Thyroid gland (tissue), 4 donors: ENCODE measurements around the gene PRELID3B. TPM values are rescaled to one million over a fixed set of nuclear protein-coding genes. Genes with fewer than 3 reads are reported as not detected.
A peak's percentile ranks its signal among the peaks of the same experiment; 100 is the strongest.
"Not testable (repeated sequence)": the region's sequence is repeated elsewhere in the genome, so short reads cannot be mapped to it uniquely, and the experiment has no call there.

Experiments
- DNase-seq, 2 donors: peaks; one replicate each; pipeline ENCODE4 v3.0.0-alpha.2; 2019
- H3K27ac ChIP-seq, 3 donors: fragments of 200-600 bp; sonication (generic); 1 replicate in 2 of 3; 2 replicates in 1 of 3; pipeline ENCODE4 v1.5.1; 2016 to 2019; ENCODE audit warnings: mild to moderate bottlenecking in 1 of 3, moderate library complexity in 1 of 3
- H3K27me3 ChIP-seq: fragments of 200-600 bp; sonication (generic); one replicate; pipeline ENCODE4 v1.5.1; 2019
- H3K36me3 ChIP-seq, 2 donors: fragments of 200-600 bp; sonication (generic); one replicate each; pipeline ENCODE4 v1.5.1; 2016 to 2019
- H3K4me1 ChIP-seq, 2 donors: fragments of 200-600 bp; sonication (generic); one replicate each; pipeline ENCODE4 v1.5.1; 2017 to 2019
- H3K4me3 ChIP-seq, 3 donors: fragments of 200-600 bp; sonication (generic); replicated peaks in 1 of 3; 1 replicate in 2 of 3; 2 replicates in 1 of 3; pipeline ENCODE4 v1.5.1; 2016; ENCODE audit warnings: mild to moderate bottlenecking in 1 of 3
- H3K9me3 ChIP-seq: fragments of 200-600 bp; sonication (generic); one replicate; pipeline ENCODE4 v1.5.1; 2017
- POLR2A ChIP-seq, 2 donors: fragments of 450-650 bp; IDR thresholded peaks; one replicate each; pipeline ENCODE4 v1.6.1; 2017; ENCODE audit warnings: antibody characterized with exemption in 2 of 2, mild to moderate bottlenecking in 2 of 2, moderate library complexity in 1 of 2
- WGBS, 2 donors: methylation state at CpG; one replicate each; pipeline ENCODE4 v1.1.5; 2017; 5-methylcytosine and 5-hydroxymethylcytosine counted together
- intact Hi-C: fragments of 100-400 bp; cut with DNase I; formaldehyde crosslinking; loops from one replicate; pipeline ENCODE4 v1.15.1; 2023
- total RNA-seq, 4 donors: library from RNA; depleted of rRNA; stranded (reverse); fragments of >200 nt; gene quantifications; one replicate each; pipeline ENCODE4 v1.2.3, GENCODE V29; 2016
- TF ChIP-seq, protein P1 (sequence below), 6 experiments: fragments of 200-600 bp in 3 of 6; fragments of 450-650 bp in 3 of 6; sonication (generic) in 3 of 6; IDR thresholded peaks; one replicate each; pipeline ENCODE4 v1.5.1; 2016 to 2019; ENCODE audit warnings: antibody characterized with exemption in 6 of 6, mild to moderate bottlenecking in 2 of 6, inconsistent platforms in 1 of 6, moderate library complexity in 1 of 6

Gene PRELID3B
- total RNA-seq, 4 donors from 2014 or later = 74.4 to 112 (median 85.6) TPM

- DNase-seq = no peak
- Histone ChIP-seq H3K36me3 (no peaks in the 10 kb centered on the region), H3K4me3 (no peak overlapping the region), H3K27me3 (no peaks in the 10 kb centered on the region), H3K4me1 (peaks cover 45 to 46% of the 10 kb centered on the region in 2 donors), H3K27ac (peak overlapping the region; percentile 84 to 94 (median 92)), H3K9me3 (no peaks in the 10 kb centered on the region)
- intact Hi-C loops = loop anchor here (5.0 kb wide), 1 partner anchor 152 kb away; no protein-coding TSS in a partner anchor
- TF ChIP-seq, protein P1, sequence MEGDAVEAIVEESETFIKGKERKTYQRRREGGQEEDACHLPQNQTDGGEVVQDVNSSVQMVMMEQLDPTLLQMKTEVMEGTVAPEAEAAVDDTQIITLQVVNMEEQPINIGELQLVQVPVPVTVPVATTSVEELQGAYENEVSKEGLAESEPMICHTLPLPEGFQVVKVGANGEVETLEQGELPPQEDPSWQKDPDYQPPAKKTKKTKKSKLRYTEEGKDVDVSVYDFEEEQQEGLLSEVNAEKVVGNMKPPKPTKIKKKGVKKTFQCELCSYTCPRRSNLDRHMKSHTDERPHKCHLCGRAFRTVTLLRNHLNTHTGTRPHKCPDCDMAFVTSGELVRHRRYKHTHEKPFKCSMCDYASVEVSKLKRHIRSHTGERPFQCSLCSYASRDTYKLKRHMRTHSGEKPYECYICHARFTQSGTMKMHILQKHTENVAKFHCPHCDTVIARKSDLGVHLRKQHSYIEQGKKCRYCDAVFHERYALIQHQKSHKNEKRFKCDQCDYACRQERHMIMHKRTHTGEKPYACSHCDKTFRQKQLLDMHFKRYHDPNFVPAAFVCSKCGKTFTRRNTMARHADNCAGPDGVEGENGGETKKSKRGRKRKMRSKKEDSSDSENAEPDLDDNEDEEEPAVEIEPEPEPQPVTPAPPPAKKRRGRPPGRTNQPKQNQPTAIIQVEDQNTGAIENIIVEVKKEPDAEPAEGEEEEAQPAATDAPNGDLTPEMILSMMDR (IDR thresholded peaks at IDR 0.05) = no peak
- 74 to 94% methylated on average over 3 of the region's 3 CpGs for WGBS, 2 donors
Observed at GRCh38 chr20:59044796-59045195, 2.2 kb upstream of the PRELID3B start.

DNA sequence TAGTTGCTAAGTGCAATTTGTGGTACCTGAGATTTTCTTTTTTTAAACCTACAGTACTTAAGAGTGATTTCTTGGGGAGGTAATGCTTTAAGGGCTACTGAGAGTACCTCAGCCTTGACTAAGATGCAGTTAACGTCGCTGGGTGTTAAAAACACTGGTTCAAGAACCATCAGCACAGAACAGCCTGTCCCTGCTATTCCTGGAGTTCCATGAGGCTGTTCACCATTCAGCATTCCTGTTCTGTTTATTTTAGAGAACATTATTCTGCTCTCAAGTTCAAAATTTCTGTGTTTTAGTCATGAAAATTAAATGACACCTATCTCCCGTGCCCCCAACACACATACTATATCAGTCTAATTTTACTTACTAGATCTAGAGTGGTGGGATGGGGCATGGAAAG is 1.7 kb upstream of the PRELID3B start:
- intact Hi-C loops = loop anchor here (5.0 kb wide), 1 partner anchor 152 kb away; no protein-coding TSS in a partner anchor
- H3K9me3 ChIP-seq = no peaks in the 10 kb centered on the region
- no peaks in the 10 kb centered on the region for H3K27me3 ChIP-seq
- peak overlapping the region; percentile 84 to 94 (median 92) for H3K27ac ChIP-seq
- 33 to 44% methylated on average over 3 of the region's 3 CpGs for WGBS, 2 donors
- peaks cover 48 to 50% of the 10 kb centered on the region in 2 donors for H3K4me1 ChIP-seq
- no peaks in the 10 kb centered on the region for H3K36me3 ChIP-seq
- peak; percentile 71 to 78 for DNase-seq
- TF ChIP-seq, protein P1 (IDR thresholded peaks at IDR 0.05) = no peak
- peak in 1 of 2 donors; percentile 49 for TF ChIP-seq POLR2A (IDR thresholded peaks at IDR 0.05)
- no peak overlapping the region for H3K4me3 ChIP-seq

GRCh38 chr20:59043698-59044097 is 1.1 kb upstream of the PRELID3B start:
- Histone ChIP-seq H3K27ac (peak overlapping the region; percentile 66 to 94 (median 92)), H3K36me3 (no peaks in the 10 kb centered on the region), H3K4me1 (peaks cover 48 to 55% of the 10 kb centered on the region in 2 donors), H3K27me3 (no peaks in the 10 kb centered on the region), H3K4me3 (no peak overlapping the region), H3K9me3 (no peaks in the 10 kb centered on the region)
- 57 to 72% methylated on average over 3 of the region's 3 CpGs for WGBS, 2 donors
- intact Hi-C loops = loop anchor here (5.0 kb wide), 1 partner anchor 151 kb away; no protein-coding TSS in a partner anchor
- no peak for TF ChIP-seq POLR2A (IDR thresholded peaks at IDR 0.05)
- TF ChIP-seq, protein P1 (IDR thresholded peaks at IDR 0.05) = no peak
- peak in 1 of 2 donors; percentile 11 for DNase-seq

DNA sequence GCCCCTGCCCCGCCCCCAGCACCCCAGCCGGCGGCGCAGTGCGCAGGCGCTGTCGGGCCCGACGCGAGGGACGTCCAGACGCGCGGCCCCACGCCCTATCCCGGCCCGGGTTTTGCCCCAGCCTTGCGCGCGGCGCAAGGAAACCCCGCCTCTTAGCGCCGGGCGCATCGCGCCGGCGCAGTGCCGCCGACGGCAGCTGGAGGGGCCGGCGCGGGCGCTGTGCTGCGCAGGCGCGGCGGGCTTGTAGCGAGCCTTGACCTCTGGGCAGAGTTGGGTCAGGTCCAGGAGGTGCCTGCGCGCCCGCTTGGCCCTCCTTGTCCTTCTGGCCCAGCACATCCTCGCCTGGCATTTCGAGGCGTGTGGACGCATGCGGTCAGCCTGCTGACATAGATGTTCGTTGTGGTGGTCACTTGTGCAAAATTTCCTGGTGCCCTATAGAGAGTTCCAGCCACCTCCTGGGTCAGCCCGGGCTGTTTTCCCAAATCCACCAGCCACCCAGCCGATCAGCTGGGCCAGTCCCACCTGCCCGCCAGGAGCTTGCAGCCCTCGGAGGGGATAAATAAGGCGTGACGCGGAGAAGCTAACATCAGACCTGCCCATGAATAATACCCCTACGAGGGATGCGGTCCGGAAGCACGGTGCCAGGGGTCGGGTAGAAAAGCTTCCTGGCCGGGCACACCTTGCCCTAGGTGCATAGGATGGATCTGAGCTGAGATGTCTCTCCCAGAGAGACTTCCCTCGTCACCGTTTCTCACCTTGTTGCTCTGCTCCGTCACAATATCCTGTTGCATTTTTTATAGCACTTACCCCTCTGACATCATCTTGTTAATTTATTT is 428 bp upstream of the PRELID3B start:
- Histone ChIP-seq H3K9me3 (no peaks in the 10 kb centered on the region), H3K27me3 (no peaks in the 10 kb centered on the region), H3K36me3 (peaks cover 0 to under 1% of the 10 kb centered on the region in 2 donors), H3K27ac (peak overlapping the region; percentile 73 to 94 (median 92)), H3K4me3 (peak overlapping the region; percentile 56 to 88 (median 78)), H3K4me1 (peaks cover 48 to 55% of the 10 kb centered on the region in 2 donors)
- intact Hi-C loops = loop anchor here (5.0 kb wide), 1 partner anchor 151 kb away; no protein-coding TSS in a partner anchor
- TF ChIP-seq, protein P1 (IDR thresholded peaks at IDR 0.05) = no peak
- TF ChIP-seq POLR2A (IDR thresholded peaks at IDR 0.05) = peak in 1 of 2 donors; percentile 77
- WGBS, 2 donors = 43 to 75% methylated on average over 14 to 22 of the region's 66 CpGs
- peak; percentile 94 to 97 for DNase-seq

GRCh38 chr20:59041487-59041886 is 1.1 kb downstream of the PRELID3B start:
- not testable (repeated sequence) for H3K27me3 ChIP-seq, DNase-seq, H3K9me3 ChIP-seq
- intact Hi-C loops = loop anchor here (5.0 kb wide), 1 partner anchor 149 kb away; no protein-coding TSS in a partner anchor
- 89 to 94% methylated on average over 16 of the region's 16 CpGs for WGBS, 2 donors
- Histone ChIP-seq H3K36me3 (peaks cover 12 to 13% of the 10 kb centered on the region in 2 donors), H3K27ac (peak overlapping the region in 2 of 3 donors; percentile 90 to 92), H3K4me1 (peaks cover 48 to 55% of the 10 kb centered on the region in 2 donors), H3K4me3 (peak overlapping the region in 2 of 3 donors; percentile 78 to 88)
